Astrocyte (in vitro differentiated cells and primary cell): ENCODE measurements around the gene GASK1B.
A peak's percentile ranks its signal among the peaks of the same experiment; 100 is the strongest.

Source experiments
- EZH2 ChIP-seq: IDR thresholded peaks from 2 replicates; pipeline ENCODE4 v1.6.1; 2012; ENCODE audit warnings: mild to moderate bottlenecking, low read length, inconsistent platforms; ENCODE audit not compliant: insufficient read depth
- TF ChIP-seq, protein P1 (sequence below): IDR thresholded peaks from 2 replicates; pipeline ENCODE4 v1.5.1; 2011; ENCODE audit warnings: low read depth, mild to moderate bottlenecking, inconsistent platforms, low read length, moderate library complexity; ENCODE audit not compliant: insufficient read depth

DNA sequence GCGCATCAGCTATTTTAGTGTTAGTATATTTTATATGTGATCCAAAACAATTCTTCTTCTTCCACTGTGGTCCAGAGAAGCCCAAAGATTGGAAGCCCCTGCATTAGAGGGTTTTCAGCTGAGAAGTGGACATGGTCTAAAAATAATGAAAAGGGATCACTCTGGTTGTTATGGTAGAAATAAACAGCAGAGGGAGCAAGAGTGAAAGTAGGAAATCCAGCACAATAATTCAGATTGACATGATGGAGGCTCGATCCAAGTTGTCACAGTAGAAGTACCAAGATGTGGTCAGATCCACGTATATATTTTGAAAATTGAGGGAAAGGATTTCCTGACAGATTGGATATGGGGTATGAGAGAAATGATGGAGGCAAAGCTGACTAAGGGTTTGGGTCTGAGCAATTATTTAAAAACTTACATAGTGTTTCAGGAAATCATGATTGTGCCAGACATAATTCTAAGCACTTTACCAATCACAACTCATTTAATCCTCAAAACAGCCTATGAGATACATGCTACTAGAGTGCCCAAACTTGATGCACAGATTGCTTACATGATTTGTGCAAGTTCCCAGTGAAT is 20.4 kb upstream of the GASK1B start:
- TF ChIP-seq, protein P1, sequence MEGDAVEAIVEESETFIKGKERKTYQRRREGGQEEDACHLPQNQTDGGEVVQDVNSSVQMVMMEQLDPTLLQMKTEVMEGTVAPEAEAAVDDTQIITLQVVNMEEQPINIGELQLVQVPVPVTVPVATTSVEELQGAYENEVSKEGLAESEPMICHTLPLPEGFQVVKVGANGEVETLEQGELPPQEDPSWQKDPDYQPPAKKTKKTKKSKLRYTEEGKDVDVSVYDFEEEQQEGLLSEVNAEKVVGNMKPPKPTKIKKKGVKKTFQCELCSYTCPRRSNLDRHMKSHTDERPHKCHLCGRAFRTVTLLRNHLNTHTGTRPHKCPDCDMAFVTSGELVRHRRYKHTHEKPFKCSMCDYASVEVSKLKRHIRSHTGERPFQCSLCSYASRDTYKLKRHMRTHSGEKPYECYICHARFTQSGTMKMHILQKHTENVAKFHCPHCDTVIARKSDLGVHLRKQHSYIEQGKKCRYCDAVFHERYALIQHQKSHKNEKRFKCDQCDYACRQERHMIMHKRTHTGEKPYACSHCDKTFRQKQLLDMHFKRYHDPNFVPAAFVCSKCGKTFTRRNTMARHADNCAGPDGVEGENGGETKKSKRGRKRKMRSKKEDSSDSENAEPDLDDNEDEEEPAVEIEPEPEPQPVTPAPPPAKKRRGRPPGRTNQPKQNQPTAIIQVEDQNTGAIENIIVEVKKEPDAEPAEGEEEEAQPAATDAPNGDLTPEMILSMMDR, result peak; percentile 53
- TF ChIP-seq EZH2, result no peak
